H9 (cell line): Measurements from ENCODE around the gene PRKCB. TPM values are rescaled to one million over a fixed set of nuclear protein-coding genes. Genes with fewer than 3 reads are reported as not detected.

Experiments used
- DNase-seq: peaks from one replicate; pipeline ENCODE4 v3.0.0-alpha.2; 2017
- H2AFZ ChIP-seq: one replicate; pipeline ENCODE4 v1.6.1; 2013; ENCODE audit warnings: mild to moderate bottlenecking, low read length, control low read depth, moderate library complexity
- H2AK5ac ChIP-seq: 2 replicates; pipeline ENCODE4 v1.6.1; 2013; ENCODE audit warnings: low read length, control low read depth, mixed read lengths; ENCODE audit not compliant: insufficient read length
- H2BK120ac ChIP-seq: one replicate; pipeline ENCODE4 v1.6.1; 2013; ENCODE audit warnings: low read depth, mild to moderate bottlenecking, low read length, control low read depth, inconsistent platforms; ENCODE audit not compliant: poor library complexity, severe bottlenecking
- H2BK12ac ChIP-seq: 2 replicates; pipeline ENCODE4 v1.6.1; 2013; ENCODE audit warnings: low read length, control low read depth, mixed read lengths, low read depth; ENCODE audit not compliant: insufficient read length
- H2BK15ac ChIP-seq: 2 replicates; pipeline ENCODE4 v1.6.1; 2013; ENCODE audit warnings: low read depth, low read length, control low read depth
- H2BK20ac ChIP-seq: one replicate; pipeline ENCODE4 v1.6.1; 2013; ENCODE audit warnings: low read depth, mild to moderate bottlenecking, low read length, control low read depth, inconsistent platforms; ENCODE audit not compliant: poor library complexity, severe bottlenecking
- H2BK5ac ChIP-seq: 2 replicates; pipeline ENCODE4 v1.6.1; 2013; ENCODE audit warnings: low read length, control low read depth, mixed read lengths; ENCODE audit not compliant: insufficient read length
- H3K14ac ChIP-seq: 2 replicates; pipeline ENCODE4 v1.6.1; 2013; ENCODE audit warnings: low read length, control low read depth; ENCODE audit not compliant: insufficient read depth
- H3K18ac ChIP-seq: 2 replicates; pipeline ENCODE4 v1.6.1; 2013; ENCODE audit warnings: low read depth, mild to moderate bottlenecking, mixed read lengths, low read length, control low read depth; ENCODE audit not compliant: insufficient read length
- H3K23ac ChIP-seq: 2 replicates; pipeline ENCODE4 v1.6.1; 2013; ENCODE audit warnings: low read length, control low read depth, mixed read lengths, low read depth; ENCODE audit not compliant: insufficient read length
- H3K23me2 ChIP-seq: 2 replicates; pipeline ENCODE4 v1.6.1; 2013; ENCODE audit warnings: low read depth, mild to moderate bottlenecking, mixed read lengths, low read length, control low read depth; ENCODE audit not compliant: insufficient read length, poor library complexity, severe bottlenecking
- H3K27ac ChIP-seq: 2 replicates; pipeline ENCODE4 v1.5.1; 2013; ENCODE audit warnings: low read length, control low read depth, mixed read lengths, low read depth; ENCODE audit not compliant: insufficient read length
- H3K27me3 ChIP-seq: 2 replicates; pipeline ENCODE4 v1.6.1; 2013; ENCODE audit warnings: low read length, control low read depth, inconsistent platforms; ENCODE audit not compliant: insufficient read depth
- H3K4ac ChIP-seq: 2 replicates; pipeline ENCODE4 v1.6.1; 2013; ENCODE audit warnings: low read depth, mild to moderate bottlenecking, control low read depth, inconsistent platforms, low read length, moderate library complexity
- H3K4me1 ChIP-seq: 2 replicates; pipeline ENCODE4 v1.6.1; 2013; ENCODE audit warnings: low read length, control low read depth, inconsistent platforms; ENCODE audit not compliant: insufficient read depth
- H3K4me2 ChIP-seq: 2 replicates; pipeline ENCODE4 v1.6.1; 2013; ENCODE audit warnings: low read length, control low read depth, mixed read lengths; ENCODE audit not compliant: insufficient read length, insufficient read depth
- H3K56ac ChIP-seq: 2 replicates; pipeline ENCODE4 v1.6.1; 2013; ENCODE audit warnings: low read depth, mild to moderate bottlenecking, mixed read lengths, low read length, control low read depth; ENCODE audit not compliant: insufficient read length
- H3K79me1 ChIP-seq: 2 replicates; pipeline ENCODE4 v1.6.1; 2013; ENCODE audit warnings: low read depth, mild to moderate bottlenecking, moderate library complexity, low read length, control low read depth, inconsistent platforms; ENCODE audit not compliant: insufficient read depth, poor library complexity, severe bottlenecking
- H3K79me2 ChIP-seq: 2 replicates; pipeline ENCODE4 v1.6.1; 2013; ENCODE audit warnings: low read length, control low read depth, inconsistent platforms; ENCODE audit not compliant: insufficient read depth
- H3K9ac ChIP-seq: 2 replicates; pipeline ENCODE4 v1.6.1; 2013; ENCODE audit warnings: low read length, control low read depth, mixed read lengths; ENCODE audit not compliant: insufficient read length; ENCODE audit errors: extremely low read depth
- H3K9me3 ChIP-seq: one replicate; pipeline ENCODE4 v1.6.1; 2013; ENCODE audit warnings: low read depth, low read length, inconsistent platforms; ENCODE audit not compliant: control insufficient read depth
- H3T11ph ChIP-seq: one replicate; pipeline ENCODE4 v1.6.1; 2013; ENCODE audit warnings: mild to moderate bottlenecking, low read length, control low read depth, inconsistent platforms
- H4K20me1 ChIP-seq: one replicate; pipeline ENCODE4 v1.6.1; 2013; ENCODE audit not compliant: control insufficient read depth, insufficient read length, insufficient read depth
- H4K5ac ChIP-seq: 2 replicates; pipeline ENCODE4 v1.6.1; 2013; ENCODE audit warnings: low read depth, mild to moderate bottlenecking, mixed read lengths, low read length, control low read depth; ENCODE audit not compliant: insufficient read length
- H4K8ac ChIP-seq: replicated peaks from 2 replicates; pipeline ENCODE4 v1.6.1; 2013; ENCODE audit warnings: low read length, control low read depth, mixed read lengths, low read depth; ENCODE audit not compliant: insufficient read length
- H4K91ac ChIP-seq: 2 replicates; pipeline ENCODE4 v1.6.1; 2013; ENCODE audit warnings: low read depth, mild to moderate bottlenecking, moderate library complexity, mixed read lengths, low read length, control low read depth; ENCODE audit not compliant: insufficient read length
- H3K27ac Mint-ChIP-seq, 3 experiments: 2 replicates in 2 of 3; 3 replicates in 1 of 3; pipeline ENCODE4 v1.8.0; 2020 to 2021; ENCODE audit warnings: mixed read lengths in 3 of 3, mild to moderate bottlenecking in 1 of 3, moderate library complexity in 1 of 3
- H3K27me3 Mint-ChIP-seq: 2 replicates; pipeline ENCODE4 v1.8.0; 2021; ENCODE audit warnings: low read depth, mild to moderate bottlenecking, moderate library complexity, mixed read lengths
- H3K36me3 Mint-ChIP-seq, 3 experiments: 2 replicates in 2 of 3; 3 replicates in 1 of 3; pipeline ENCODE4 v1.8.0; 2020 to 2021; ENCODE audit warnings: low read depth in 3 of 3, mixed read lengths in 3 of 3; ENCODE audit not compliant: insufficient read depth in 1 of 3
- H3K4me1 Mint-ChIP-seq, 2 experiments: 2 replicates each; pipeline ENCODE4 v1.8.0; 2020; ENCODE audit warnings: mixed read lengths in 2 of 2
- H3K4me3 Mint-ChIP-seq, 2 experiments: 2 replicates in 1 of 2; 3 replicates in 1 of 2; pipeline ENCODE4 v1.8.0; 2020 to 2021; ENCODE audit warnings: mild to moderate bottlenecking in 2 of 2, mixed read lengths in 2 of 2, moderate library complexity in 1 of 2
- H3K9me3 Mint-ChIP-seq, 2 experiments: 2 replicates in 1 of 2; 3 replicates in 1 of 2; pipeline ENCODE4 v1.8.0; 2020; ENCODE audit warnings: mild to moderate bottlenecking in 2 of 2, mixed read lengths in 2 of 2, moderate library complexity in 1 of 2
- WGBS: extraction: QIAGEN DNeasy Blood & Tissue Kit; methylation state at CpG from one replicate; pipeline ENCODE4 v1.1.7; 2013; ENCODE audit warnings: missing lambda C conversion rate, low lambda C conversion rate, mixed read lengths; ENCODE audit not compliant: insufficient read length; ENCODE audit errors: extremely low coverage; 5-methylcytosine and 5-hydroxymethylcytosine counted together
- total RNA-seq: library from RNA; stranded (reverse); gene quantifications from 2 replicates; pipeline ENCODE4 v1.2.1, GENCODE V29; 2021
- TF ChIP-seq, protein P1 (sequence below): fragments of 200-600 bp; sonication (generic); conservative IDR thresholded peaks from 3 replicates; pipeline ENCODE4 v1.8.0; 2021; ENCODE audit warnings: antibody characterized with exemption, mild to moderate bottlenecking

The PRKCB gene
- total RNA-seq, 1 experiment from 2014 or later, result 7.0 TPM

DNA sequence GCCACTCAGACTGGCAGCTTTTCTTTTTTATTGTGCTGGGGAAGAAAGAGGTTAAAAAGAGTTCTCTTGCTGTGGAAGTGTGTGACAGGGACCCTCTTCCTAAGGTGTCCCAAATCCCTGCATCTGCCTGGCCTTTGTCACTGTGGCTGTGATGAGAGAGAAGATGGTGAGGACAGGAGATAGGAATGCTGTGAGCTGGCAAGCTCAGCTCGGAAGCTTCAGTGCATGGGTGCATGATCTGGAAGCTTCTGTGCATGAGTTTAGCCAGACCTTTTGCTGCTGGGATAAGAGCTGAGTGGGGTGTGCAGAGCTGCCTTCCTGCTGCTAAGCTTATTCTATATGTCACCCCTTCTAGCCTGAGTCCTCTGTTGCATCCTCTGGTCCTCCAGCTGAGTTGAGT lies 317.0 kb downstream of the PRKCB start:
- Histone ChIP-seq H3K79me2 (no peaks in the 10 kb centered on the region), H3K23me2 (no peaks in the 10 kb centered on the region), H3T11ph (no peak overlapping the region), H4K20me1 (no peaks in the 10 kb centered on the region), H2BK5ac (no peak overlapping the region), H3K56ac (no peak overlapping the region), H2BK20ac (no peak overlapping the region), H3K79me1 (no peaks in the 10 kb centered on the region), H4K5ac (no peak overlapping the region), H2BK120ac (no peak overlapping the region), H3K14ac (no peak overlapping the region), H3K9ac (no peak overlapping the region), H2AFZ (no peak overlapping the region), H3K18ac (no peak overlapping the region), H2AK5ac (no peak overlapping the region), H4K91ac (no peak overlapping the region), H3K27ac (no peak overlapping the region), H3K4me2 (no peak overlapping the region), H2BK12ac (no peak overlapping the region), H3K4me1 (peaks cover 5% of the 10 kb centered on the region; the same call in 1 of the 2 replicates), H3K9me3 (no peaks in the 10 kb centered on the region), H3K4ac (no peak overlapping the region), H3K27me3 (no peaks in the 10 kb centered on the region), H4K8ac (no peak overlapping the region), H2BK15ac (no peak overlapping the region), H3K23ac (no peak overlapping the region)
- H3K4me3 Mint-ChIP-seq, result no peak overlapping the region
- H3K27me3 Mint-ChIP-seq, result no peaks in the 10 kb centered on the region
- H3K4me1 Mint-ChIP-seq, result peaks cover 15 to 18% of the 10 kb centered on the region in 2 experiments
- no peaks in the 10 kb centered on the region for H3K9me3 Mint-ChIP-seq
- TF ChIP-seq, protein P1, sequence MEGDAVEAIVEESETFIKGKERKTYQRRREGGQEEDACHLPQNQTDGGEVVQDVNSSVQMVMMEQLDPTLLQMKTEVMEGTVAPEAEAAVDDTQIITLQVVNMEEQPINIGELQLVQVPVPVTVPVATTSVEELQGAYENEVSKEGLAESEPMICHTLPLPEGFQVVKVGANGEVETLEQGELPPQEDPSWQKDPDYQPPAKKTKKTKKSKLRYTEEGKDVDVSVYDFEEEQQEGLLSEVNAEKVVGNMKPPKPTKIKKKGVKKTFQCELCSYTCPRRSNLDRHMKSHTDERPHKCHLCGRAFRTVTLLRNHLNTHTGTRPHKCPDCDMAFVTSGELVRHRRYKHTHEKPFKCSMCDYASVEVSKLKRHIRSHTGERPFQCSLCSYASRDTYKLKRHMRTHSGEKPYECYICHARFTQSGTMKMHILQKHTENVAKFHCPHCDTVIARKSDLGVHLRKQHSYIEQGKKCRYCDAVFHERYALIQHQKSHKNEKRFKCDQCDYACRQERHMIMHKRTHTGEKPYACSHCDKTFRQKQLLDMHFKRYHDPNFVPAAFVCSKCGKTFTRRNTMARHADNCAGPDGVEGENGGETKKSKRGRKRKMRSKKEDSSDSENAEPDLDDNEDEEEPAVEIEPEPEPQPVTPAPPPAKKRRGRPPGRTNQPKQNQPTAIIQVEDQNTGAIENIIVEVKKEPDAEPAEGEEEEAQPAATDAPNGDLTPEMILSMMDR, result no peak
- WGBS, result no CpG with 5 or more reads among the region's 1 CpG
- H3K36me3 Mint-ChIP-seq, result 0 out of 7 replicates have a peak, but pooled peaks cover 0 to 1% (median 0%) of the 10 kb centered on the region in 3 experiments
- no peak for DNase-seq
- 0 out of 7 replicates have a peak overlapping the region, but pooled peaks of 1 of the 3 experiments have one; percentile 24 for H3K27ac Mint-ChIP-seq
